CD4-positive, alpha-beta memory T cell (primary cell): Measurements from ENCODE around the gene SLC48A1. TPM values are rescaled to one million over a fixed set of nuclear protein-coding genes. Genes with fewer than 3 reads are reported as not detected.

Source experiments
- CTCF ChIA-PET: fragments of 350-600 bp; sonication (Branson Sonifier 250); formaldehyde crosslinking; loops from one replicate; lab custom pipeline; 2021; ENCODE audit warnings: inconsistent platforms; ENCODE audit not compliant: partially characterized antibody; lab: Charles Lee
- POLR2A ChIA-PET: fragments of 350-600 bp; sonication (Branson Sonifier 250); formaldehyde crosslinking; loops from one replicate; lab custom pipeline; 2021; ENCODE audit not compliant: partially characterized antibody; lab: Charles Lee
- DNase-seq, 5 donors: peaks; one replicate each; pipeline versions ENCODE4 v3.0.0 to v3.0.0-alpha.2; 2020 to 2022; ENCODE audit warnings: mixed read lengths in 1 of 5
- H3K27ac ChIP-seq: one replicate; pipeline ENCODE4 v1.7.0; 2013; ENCODE audit warnings: low read depth, low read length
- H3K27me3 ChIP-seq: 2 replicates; pipeline ENCODE4 v1.7.0; 2013; ENCODE audit warnings: mild to moderate bottlenecking, low read length, moderate library complexity; ENCODE audit not compliant: insufficient read depth
- H3K36me3 ChIP-seq: 2 replicates; pipeline ENCODE4 v1.7.0; 2013; ENCODE audit warnings: mild to moderate bottlenecking, low read length, moderate library complexity; ENCODE audit not compliant: insufficient read depth
- H3K4me1 ChIP-seq: 2 replicates; pipeline ENCODE4 v1.7.0; 2013; ENCODE audit warnings: mild to moderate bottlenecking, low read length, moderate library complexity; ENCODE audit not compliant: insufficient read depth
- H3K4me3 ChIP-seq, 2 donors: one replicate each; pipeline ENCODE4 v1.7.0; 2013; ENCODE audit warnings: low read length in 2 of 2, mild to moderate bottlenecking in 1 of 2
- H3K9me3 ChIP-seq, 2 donors: one replicate each; pipeline ENCODE4 v1.7.0; 2013; ENCODE audit warnings: low read length in 2 of 2, control low read depth in 1 of 2; ENCODE audit not compliant: control insufficient read depth in 1 of 2
- H3K27ac Mint-ChIP-seq, 7 donors: one replicate each; pipeline ENCODE4 v1.8.0; 2020 to 2021; ENCODE audit warnings: mixed read lengths in 7 of 7, mild to moderate bottlenecking in 6 of 7, inconsistent platforms in 3 of 7, moderate library complexity in 3 of 7
- H3K27me3 Mint-ChIP-seq, 2 donors: one replicate each; pipeline ENCODE4 v1.8.0; 2020 to 2021; ENCODE audit warnings: mixed read lengths in 2 of 2
- H3K36me3 Mint-ChIP-seq, 2 donors: one replicate each; pipeline ENCODE4 v1.8.0; 2020 to 2021; ENCODE audit warnings: mixed read lengths in 2 of 2, inconsistent platforms in 1 of 2, mild to moderate bottlenecking in 1 of 2
- H3K4me1 Mint-ChIP-seq, 4 donors: one replicate each; pipeline ENCODE4 v1.8.0; 2020 to 2021; ENCODE audit warnings: mixed read lengths in 4 of 4, mild to moderate bottlenecking in 1 of 4
- H3K4me3 Mint-ChIP-seq, 8 donors: one replicate each; pipeline ENCODE4 v1.8.0; 2020 to 2021; ENCODE audit warnings: mixed read lengths in 8 of 8, mild to moderate bottlenecking in 7 of 8, moderate library complexity in 6 of 8, inconsistent platforms in 3 of 8
- H3K9me3 Mint-ChIP-seq, 8 donors: one replicate each; pipeline ENCODE4 v1.8.0; 2020 to 2021; ENCODE audit warnings: mixed read lengths in 8 of 8, mild to moderate bottlenecking in 5 of 8, inconsistent platforms in 3 of 8, moderate library complexity in 1 of 8
- intact Hi-C: fragments of 100-400 bp; cut with micrococcal nuclease; formaldehyde crosslinking; loops from one replicate; pipeline ENCODE4 v1.15.1; 2023
- polyA plus RNA-seq, 2 donors: library from polyadenylated mRNA; unstranded; fragments of 300-500 nt; fragmentation: Illumina TruSeq; gene quantifications; one replicate each; pipeline ENCODE4 v1.2.3, GENCODE V29; 2021
- total RNA-seq, 2 experiments: library from RNA; stranded (reverse); gene quantifications; one replicate each; pipeline ENCODE4 v1.2.3, GENCODE V29; 2021

SLC48A1 gene
- total and polyA plus RNA-seq, 4 experiments from 2014 or later: 8.7 to 12.3 (median 10.6) TPM

- peak overlapping the region in 2 of 7 donors; percentile 52 to 81 for H3K27ac Mint-ChIP-seq
- no peaks in the 10 kb centered on the region for H3K9me3 Mint-ChIP-seq
- no peak overlapping the region for H3K27ac ChIP-seq
These were observed 1.6 kb downstream of the SLC48A1 start for GRCh38 chr12:47774663-47775062.

GRCh38 chr12:47775100-47775911 lies 2.3 kb downstream of the SLC48A1 start:
- Mint-ChIP-seq H3K4me1 (peaks cover 9 to 34% (median 21%) of the 10 kb centered on the region in 4 donors), H3K9me3 (no peaks in the 10 kb centered on the region), H3K27ac (peak overlapping the region in 3 of 7 donors; percentile 36 to 58 (median 50)), H3K27me3 (no peaks in the 10 kb centered on the region), H3K36me3 (peaks cover 0 to 1% of the 10 kb centered on the region in 2 donors), H3K4me3 (peak overlapping the region in 4 of 8 donors; percentile 21 to 29 (median 26))
- Histone ChIP-seq H3K36me3 (no peaks in the 10 kb centered on the region), H3K4me3 (no peak overlapping the region), H3K4me1 (peaks cover 20% of the 10 kb centered on the region), H3K27me3 (no peaks in the 10 kb centered on the region), H3K9me3 (no peaks in the 10 kb centered on the region), H3K27ac (no peak overlapping the region)
- intact Hi-C loops: no loop called here
- no peak for DNase-seq
- ChIA-PET POLR2A (interaction anchor here (0.7 to 1.5 kb wide), 2 partner anchors 33 to 35 kb away, joined by 3 to 5 read pairs; no protein-coding TSS in a partner anchor), CTCF (interaction anchor here (1.6 to 20.2 kb wide), 6 partner anchors 8 to 64 kb away, joined by 3 to 671 read pairs (median 177); partner anchors contain the start of genes RAPGEF3 and RPAP3)

More at GRCh38 chr12:47774663-47775062, 1.6 kb downstream of the SLC48A1 start:
- Histone ChIP-seq H3K27me3 (no peaks in the 10 kb centered on the region), H3K4me1 (peaks cover 20% of the 10 kb centered on the region), H3K9me3 (no peaks in the 10 kb centered on the region), H3K4me3 (no peak overlapping the region), H3K36me3 (no peaks in the 10 kb centered on the region)
- peak overlapping the region; percentile 21 to 94 (median 88) for H3K4me3 Mint-ChIP-seq
- intact Hi-C loops: no loop called here
- H3K27me3 Mint-ChIP-seq: no peaks in the 10 kb centered on the region
- ChIA-PET CTCF (interaction anchor here (1.6 to 20.2 kb wide), 5 partner anchors 7 to 63 kb away, joined by 3 to 671 read pairs (median 318); partner anchors contain the start of gene RPAP3), POLR2A (no interaction called here)
- peaks cover 9 to 32% (median 21%) of the 10 kb centered on the region in 4 donors for H3K4me1 Mint-ChIP-seq
- DNase-seq: no peak
- H3K36me3 Mint-ChIP-seq: peaks cover 0 to 1% of the 10 kb centered on the region in 2 donors

DNA sequence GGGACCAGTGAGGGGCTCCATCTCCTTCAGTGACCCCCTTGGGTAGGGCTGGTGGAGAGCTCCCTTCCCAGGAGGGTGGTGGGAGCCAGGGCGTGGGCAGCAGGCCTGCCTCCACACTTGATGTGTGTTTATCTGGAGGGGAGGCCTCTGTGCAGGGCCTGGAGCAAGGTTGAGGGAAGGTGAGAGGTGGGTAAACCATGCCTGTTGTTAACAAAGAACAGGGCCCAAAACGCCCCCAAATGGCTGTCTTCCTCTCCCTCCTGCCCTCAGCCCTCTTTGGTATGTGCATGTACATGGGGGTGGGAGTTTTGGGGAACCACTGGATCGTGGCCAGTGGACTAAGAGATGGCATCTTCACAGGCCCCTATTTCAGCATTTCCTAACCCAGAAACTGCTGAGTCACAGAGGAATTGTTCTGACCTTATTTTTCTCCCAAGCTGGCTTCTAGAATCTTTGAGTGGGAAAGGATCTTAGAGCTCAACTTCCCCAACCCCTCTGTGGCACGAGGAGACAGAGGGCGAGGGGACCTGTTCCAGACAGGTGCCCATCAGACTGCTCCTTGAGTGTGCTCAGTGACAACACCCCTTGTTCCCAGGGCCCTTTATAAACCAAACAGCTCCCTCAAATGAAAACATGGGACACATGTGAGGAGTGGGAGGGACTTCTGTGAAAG lies 3.6 kb downstream of the SLC48A1 start:
- H3K9me3 ChIP-seq: no peaks in the 10 kb centered on the region
- H3K4me3 Mint-ChIP-seq: no peak overlapping the region
- no peak overlapping the region for H3K4me3 ChIP-seq
- no peaks in the 10 kb centered on the region for H3K9me3 Mint-ChIP-seq
- peaks cover 0 to 5% of the 10 kb centered on the region in 2 donors for H3K36me3 Mint-ChIP-seq
- peaks cover 12 to 34% (median 22%) of the 10 kb centered on the region in 4 donors for H3K4me1 Mint-ChIP-seq
- CTCF ChIA-PET: interaction anchor here (1.1 to 20.2 kb wide), 8 partner anchors 9 to 65 kb away, joined by 3 to 671 read pairs (median 28); partner anchors contain the start of genes HDAC7, RAPGEF3 and RPAP3
- no peak overlapping the region for H3K27ac ChIP-seq
- H3K27me3 ChIP-seq: no peaks in the 10 kb centered on the region
- peak overlapping the region in 2 of 7 donors; percentile 8 to 24 for H3K27ac Mint-ChIP-seq
- DNase-seq: no peak
- intact Hi-C loops: no loop called here
- no peaks in the 10 kb centered on the region for H3K27me3 Mint-ChIP-seq
- peaks cover 20% of the 10 kb centered on the region for H3K4me1 ChIP-seq
- no peaks in the 10 kb centered on the region for H3K36me3 ChIP-seq
- POLR2A ChIA-PET: interaction anchor here (1.2 to 6.2 kb wide), 5 partner anchors 14 to 61 kb away, joined by 3 to 41 read pairs (median 7); no protein-coding TSS in a partner anchor

- ChIA-PET POLR2A (interaction anchor here (1.2 to 6.2 kb wide), 4 partner anchors 15 to 60 kb away, joined by 3 to 41 read pairs (median 17); no protein-coding TSS in a partner anchor), CTCF (interaction anchor here (0.7 to 20.2 kb wide), 9 partner anchors 10 to 65 kb away, joined by 3 to 671 read pairs (median 21); partner anchors contain the start of genes HDAC7, RAPGEF3 and RPAP3)
- Mint-ChIP-seq H3K4me3 (no peak overlapping the region), H3K4me1 (peaks cover 12 to 34% (median 22%) of the 10 kb centered on the region in 4 donors), H3K27me3 (no peaks in the 10 kb centered on the region), H3K9me3 (no peaks in the 10 kb centered on the region), H3K27ac (peak overlapping the region in 1 of 7 donors; percentile 24), H3K36me3 (peaks cover 0 to 5% of the 10 kb centered on the region in 2 donors)
- Histone ChIP-seq H3K27me3 (no peaks in the 10 kb centered on the region), H3K27ac (no peak overlapping the region), H3K9me3 (no peaks in the 10 kb centered on the region), H3K4me3 (no peak overlapping the region), H3K36me3 (no peaks in the 10 kb centered on the region), H3K4me1 (peaks cover 20% of the 10 kb centered on the region)
- DNase-seq: no peak
- intact Hi-C loops: no loop called here
These were observed 4.1 kb downstream of the SLC48A1 start for GRCh38 chr12:47777151-47777550.

GRCh38 chr12:47777741-47778558 lies 4.9 kb downstream of the SLC48A1 start:
- peaks cover 0 to 9% of the 10 kb centered on the region in 2 donors for H3K36me3 Mint-ChIP-seq
- peak overlapping the region in 3 of 7 donors; percentile 23 to 68 (median 35) for H3K27ac Mint-ChIP-seq
- Histone ChIP-seq H3K36me3 (no peaks in the 10 kb centered on the region), H3K4me3 (no peak overlapping the region), H3K4me1 (peaks cover 15% of the 10 kb centered on the region), H3K27ac (no peak overlapping the region), H3K27me3 (no peaks in the 10 kb centered on the region), H3K9me3 (no peaks in the 10 kb centered on the region)
- intact Hi-C loops: loop anchor here (2.0 kb wide), 1 partner anchor 31 kb away; no protein-coding TSS in a partner anchor
- H3K4me1 Mint-ChIP-seq: peaks cover 11 to 33% (median 18%) of the 10 kb centered on the region in 4 donors
- no peak overlapping the region for H3K4me3 Mint-ChIP-seq
- H3K27me3 Mint-ChIP-seq: no peaks in the 10 kb centered on the region
- CTCF ChIA-PET: interaction anchor here (0.7 to 20.2 kb wide), 13 partner anchors 8 to 66 kb away, joined by 3 to 671 read pairs (median 15); partner anchors contain the start of genes HDAC7, RAPGEF3 and RPAP3
- POLR2A ChIA-PET: interaction anchor here (1.2 to 6.2 kb wide), 6 partner anchors 16 to 62 kb away, joined by 3 to 41 read pairs (median 14); partner anchors contain the start of gene HDAC7
- no peaks in the 10 kb centered on the region for H3K9me3 Mint-ChIP-seq
- DNase-seq: no peak

- Histone ChIP-seq H3K27me3 (no peaks in the 10 kb centered on the region), H3K4me1 (peaks cover 12% of the 10 kb centered on the region), H3K27ac (no peak overlapping the region), H3K9me3 (no peaks in the 10 kb centered on the region), H3K4me3 (no peak overlapping the region), H3K36me3 (peaks cover 7% of the 10 kb centered on the region)
- Mint-ChIP-seq H3K27me3 (no peaks in the 10 kb centered on the region), H3K9me3 (no peaks in the 10 kb centered on the region), H3K36me3 (peaks cover 0 to 19% of the 10 kb centered on the region in 2 donors), H3K4me1 (peaks cover 9 to 29% (median 15%) of the 10 kb centered on the region in 4 donors), H3K4me3 (no peak overlapping the region), H3K27ac (peak overlapping the region in 1 of 7 donors; percentile 80)
- ChIA-PET CTCF (interaction anchor here (0.7 to 20.2 kb wide), 12 partner anchors 9 to 67 kb away, joined by 3 to 671 read pairs (median 12); partner anchors contain the start of genes HDAC7 and RPAP3), POLR2A (interaction anchor here (1.1 to 6.2 kb wide), 7 partner anchors 34 to 63 kb away, joined by 3 to 41 read pairs (median 6); partner anchors contain the start of gene HDAC7)
- intact Hi-C loops: loop anchor here (1.0 to 2.0 kb wide), 5 partner anchors 30 to 128 kb away; no protein-coding TSS in a partner anchor
- no peak for DNase-seq
These were observed 5.8 kb downstream of the SLC48A1 start for GRCh38 chr12:47778881-47779280.
